NT2/D1 (cell line): ENCODE results near the gene SLC4A1AP.

Experiments
- SUZ12 ChIP-seq: IDR thresholded peaks from 2 replicates; pipeline ENCODE4 v1.6.1; 2011; ENCODE audit not compliant: insufficient read length, insufficient read depth; ENCODE audit errors: extremely low read depth
- YY1 ChIP-seq: IDR thresholded peaks from 2 replicates; pipeline ENCODE4 v1.6.1; 2011; ENCODE audit not compliant: insufficient read length, insufficient read depth
- ZNF274 ChIP-seq: IDR thresholded peaks from 2 replicates; pipeline ENCODE4 v1.6.1; 2011; ENCODE audit warnings: mild to moderate bottlenecking, low read depth, low read length

DNA sequence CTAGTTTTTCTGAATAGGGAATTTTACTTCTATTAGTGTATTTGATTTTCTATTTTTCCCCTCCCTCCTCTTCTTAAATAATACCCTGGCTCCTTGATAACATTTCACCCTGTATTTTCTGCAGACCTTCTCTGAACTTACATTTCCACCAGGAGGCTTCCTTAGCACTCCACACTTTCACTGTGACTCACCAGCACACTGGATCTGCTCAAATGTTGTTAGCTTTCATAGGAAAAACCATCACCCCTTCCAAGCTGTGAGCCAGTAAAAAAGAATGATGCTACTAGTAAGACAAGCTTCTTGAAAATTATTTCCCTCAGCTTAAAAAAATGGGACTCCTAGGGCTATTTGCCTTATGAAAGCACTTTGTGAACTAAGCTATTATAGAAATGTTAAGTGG lies 16.4 kb upstream of the SLC4A1AP start:
- TF ChIP-seq SUZ12 (no peak), ZNF274 (no peak), YY1 (no peak)
